ENCODE data around the gene MYO1G.

MYO1G gene

DNA sequence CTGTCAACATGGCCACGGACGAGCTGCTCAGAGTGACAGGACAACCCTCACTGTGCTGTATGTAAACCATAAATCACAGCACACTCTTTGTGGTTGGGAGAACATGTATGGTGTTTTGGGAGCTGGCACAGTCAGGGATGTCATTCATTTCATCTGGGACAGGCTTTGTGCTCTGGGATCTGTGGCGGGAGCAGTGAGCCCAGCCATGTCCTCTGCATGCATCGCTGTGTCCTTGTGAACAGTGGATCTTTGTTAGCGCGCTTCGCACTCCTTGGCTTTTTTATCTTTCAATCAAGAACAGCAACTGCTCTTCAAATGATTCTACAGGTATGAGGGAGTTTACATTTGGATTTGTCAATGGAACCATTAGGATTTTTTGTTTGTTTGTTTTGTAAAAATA is 28.3 kb upstream of the MYO1G start:
- TF ChIP-seq GATA3 (IDR thresholded peaks at IDR 0.05; ENCODE audit: low read depth, low read length) (no peak), GATA2 (IDR thresholded peaks at IDR 0.05; ENCODE audit: low read depth, low read length) (no peak)

DNA sequence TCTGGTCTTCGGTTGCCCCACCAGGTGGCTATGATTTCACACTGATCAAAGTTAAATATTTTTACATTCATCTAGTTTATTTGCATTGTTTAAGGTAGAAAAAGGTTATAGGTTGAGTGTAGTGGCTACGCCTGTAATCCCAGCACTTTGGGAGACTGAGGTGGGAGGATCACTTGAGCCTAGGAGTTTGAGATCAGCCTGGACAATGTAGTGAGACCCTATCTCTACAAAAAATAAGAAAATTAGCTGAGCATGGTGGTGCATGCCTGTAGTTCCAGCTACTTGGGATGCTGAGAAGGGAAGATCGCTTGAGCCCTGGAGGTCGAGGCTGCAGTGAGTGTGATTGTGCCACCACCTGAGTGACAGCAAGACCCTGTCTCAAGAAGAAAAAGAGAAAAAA is 25.0 kb upstream of the MYO1G start:
- no peak for TF ChIP-seq GATA2 (IDR thresholded peaks at IDR 0.05; ENCODE audit: low read depth, low read length)
- TF ChIP-seq GATA3 (IDR thresholded peaks at IDR 0.05; ENCODE audit: low read depth, low read length) = no peak

DNA sequence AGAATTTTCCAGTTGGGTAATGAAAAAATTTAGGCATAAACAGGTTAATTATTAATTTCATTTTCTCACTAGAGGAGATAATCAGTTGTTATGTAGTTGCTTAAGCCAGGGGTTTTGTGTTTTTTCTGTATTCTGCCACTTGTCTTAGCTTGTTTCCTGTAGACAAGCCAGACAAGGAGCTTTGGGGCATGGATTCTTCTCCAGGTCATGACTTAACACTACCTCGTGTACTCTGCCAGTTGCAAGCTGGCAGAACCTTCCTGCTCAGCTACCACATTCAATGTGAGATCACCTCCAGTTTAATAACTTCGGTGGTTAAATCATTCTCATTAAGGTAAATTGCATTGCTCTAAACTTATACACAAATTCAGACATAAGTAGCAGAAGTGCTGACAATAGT is 23.0 kb upstream of the MYO1G start:
- no peak for TF ChIP-seq GATA3 (IDR thresholded peaks at IDR 0.05; ENCODE audit: low read depth, low read length)
- TF ChIP-seq GATA2 (IDR thresholded peaks at IDR 0.05; ENCODE audit: low read depth, low read length) = no peak

DNA sequence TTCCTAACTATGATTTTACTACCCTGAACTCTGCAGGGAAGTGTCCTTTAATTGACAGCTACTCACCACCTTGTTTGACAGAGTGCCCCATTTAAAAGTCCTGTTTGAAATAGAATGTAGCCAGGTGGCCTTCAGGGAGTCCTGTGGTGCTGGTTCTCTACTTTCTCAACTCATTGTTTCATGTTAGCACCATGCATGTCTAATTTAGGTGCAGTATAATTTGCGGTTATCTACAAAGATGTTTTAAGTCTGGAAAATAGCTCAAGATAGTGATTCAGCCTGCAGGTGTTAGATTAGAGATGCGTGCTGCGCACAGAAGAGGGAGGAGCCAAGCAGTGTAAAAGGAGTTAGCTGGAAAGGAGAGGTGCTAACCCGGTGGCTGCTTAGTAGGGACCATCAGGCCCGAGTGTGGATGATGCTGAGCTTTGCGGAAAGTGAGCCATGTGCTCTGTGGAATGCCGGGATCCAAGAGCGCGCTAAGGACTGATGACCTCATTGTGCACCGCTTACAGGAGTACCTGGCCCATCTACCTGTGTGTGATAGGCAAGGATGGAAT is 22.4 kb upstream of the MYO1G start:
- TF ChIP-seq GATA3 (IDR thresholded peaks at IDR 0.05; ENCODE audit: low read depth, low read length) = no peak
- TF ChIP-seq GATA2 (IDR thresholded peaks at IDR 0.05; ENCODE audit: low read depth, low read length) = no peak

DNA sequence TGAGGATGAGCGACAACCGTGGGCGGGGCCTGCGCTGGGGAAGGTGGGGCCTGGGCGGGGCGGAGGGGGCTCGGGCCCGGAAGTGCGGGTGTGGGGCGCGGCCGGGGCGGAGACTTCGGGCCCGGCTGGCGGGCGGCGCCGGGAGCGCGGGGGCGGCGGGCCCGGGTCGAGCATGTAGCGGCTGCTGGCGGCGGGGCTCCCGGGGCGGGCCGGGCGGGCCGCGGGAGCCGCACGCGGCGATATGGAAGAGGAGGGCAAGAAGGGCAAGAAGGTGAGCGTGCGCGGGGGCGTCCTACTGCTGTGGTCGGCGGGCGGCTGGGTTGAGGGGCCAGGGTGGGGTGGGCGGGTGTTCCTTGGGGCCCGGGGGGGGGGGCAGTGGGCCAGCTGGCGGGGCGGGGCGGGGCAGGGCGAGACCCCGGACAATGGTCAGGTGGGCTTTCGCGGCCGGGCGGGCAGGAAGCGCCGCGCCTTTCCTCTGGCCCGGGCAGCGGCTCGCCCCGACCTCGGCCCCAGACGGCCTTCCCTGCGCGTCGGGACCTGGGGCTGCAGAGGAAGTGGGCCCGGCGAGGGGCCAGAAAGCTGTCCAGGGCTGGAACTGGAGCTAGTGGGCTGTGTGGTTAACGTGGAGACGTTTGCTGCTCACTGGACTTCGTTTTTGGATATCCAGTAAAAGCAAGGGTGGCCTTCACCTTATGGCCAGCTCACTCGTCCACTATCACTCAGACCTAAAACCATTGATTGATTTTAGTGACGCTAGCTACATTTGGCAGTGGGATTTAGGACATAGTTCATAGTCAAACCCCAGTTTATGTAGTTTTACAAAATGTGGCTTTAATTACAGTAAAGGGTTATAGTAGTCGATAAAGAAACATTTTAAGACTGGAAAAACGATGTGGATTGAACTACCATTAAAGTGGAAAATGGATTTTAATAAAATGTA is 21.5 kb upstream of the MYO1G start, which contains the start of gene CCM2:
Gene CCM2 (plus strand): TSS at position 109 of the 940 bp plus-strand sequence. CDS start 133 bp downstream, at position 242.
- no peak for TF ChIP-seq GATA3 (IDR thresholded peaks at IDR 0.05; ENCODE audit: low read depth, low read length)
- TF ChIP-seq GATA2 (IDR thresholded peaks at IDR 0.05; ENCODE audit: low read depth, low read length) = no peak

DNA sequence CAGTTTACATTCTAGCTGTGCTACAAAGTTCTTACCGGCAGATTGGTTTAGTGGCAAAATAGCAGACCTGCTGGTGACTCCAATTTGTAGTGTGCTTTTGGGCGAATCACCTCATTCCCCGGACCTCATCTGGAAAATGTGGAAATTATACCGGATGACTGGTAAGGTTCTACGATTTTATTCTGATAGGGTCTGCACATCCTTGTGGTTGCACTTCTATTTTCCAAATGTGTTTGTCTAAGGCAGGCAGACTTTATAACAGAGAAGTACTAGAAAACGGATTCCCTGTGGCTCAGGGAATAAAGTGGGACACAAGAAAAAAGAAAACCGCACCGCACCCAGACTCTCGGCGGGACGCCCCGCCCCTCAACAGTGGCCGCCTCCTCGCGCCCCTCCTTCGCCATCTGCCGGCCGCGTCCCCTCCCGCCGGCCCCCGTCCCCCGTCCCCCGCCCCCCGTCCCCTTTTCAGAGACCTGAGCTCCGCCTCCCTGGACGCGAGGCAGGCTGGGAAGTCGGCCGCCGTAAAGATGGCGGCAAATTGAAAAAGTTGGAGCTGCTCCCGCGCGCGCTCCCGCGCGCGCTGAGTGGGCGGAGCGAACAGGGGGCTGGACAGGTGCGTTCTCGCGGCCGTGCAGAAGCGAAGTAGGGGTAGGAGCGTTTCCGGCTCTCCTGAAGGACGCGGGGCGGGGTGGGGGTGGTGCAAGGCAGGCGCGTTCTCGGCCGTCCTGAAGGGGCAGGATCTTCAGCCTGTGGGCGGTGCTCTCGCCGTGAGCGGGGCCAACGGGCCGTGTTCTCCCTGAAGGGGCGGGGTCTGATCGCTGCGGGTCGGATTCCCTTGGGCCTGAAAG is 20.7 kb upstream of the MYO1G start:
- TF ChIP-seq GATA3 (IDR thresholded peaks at IDR 0.05; ENCODE audit: low read depth, low read length) = no peak
- TF ChIP-seq GATA2 (IDR thresholded peaks at IDR 0.05; ENCODE audit: low read depth, low read length) = no peak

DNA sequence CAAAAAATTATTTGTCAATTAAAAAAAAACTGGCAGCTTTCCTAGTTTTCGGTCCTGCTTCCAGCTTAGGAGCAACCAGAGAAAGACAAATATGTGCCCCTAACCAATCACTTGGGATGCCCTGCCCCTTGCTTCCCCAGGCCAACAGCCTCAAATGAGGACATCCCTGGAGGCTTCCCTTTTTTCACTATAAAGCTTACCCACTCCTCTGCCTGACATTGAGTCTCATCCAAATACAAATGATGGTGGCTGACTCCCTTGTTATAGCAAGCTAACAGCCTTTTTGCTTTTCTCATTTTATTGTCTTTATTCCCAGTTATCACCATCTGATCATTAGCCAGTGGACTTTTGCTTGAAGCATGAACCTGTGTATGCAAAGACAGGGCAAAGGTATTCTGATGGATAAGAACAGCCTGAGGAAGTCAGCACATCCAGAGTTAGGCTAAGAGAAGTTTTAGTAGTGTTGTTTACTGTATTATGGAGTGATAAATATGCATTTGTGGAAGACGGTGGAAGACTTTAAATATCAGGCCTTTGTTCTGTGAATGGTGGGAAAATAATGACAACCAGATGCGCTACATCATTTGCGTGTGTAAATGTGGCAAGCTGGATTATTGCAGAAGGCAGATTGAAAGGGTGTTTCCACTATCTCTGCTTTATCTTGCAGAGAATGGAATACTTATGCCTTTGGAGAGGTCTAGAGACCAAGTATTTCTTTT is 19.5 kb upstream of the MYO1G start:
- no peak; the same call in 1 of the 2 replicates for TF ChIP-seq GATA2 (IDR thresholded peaks at IDR 0.05; ENCODE audit: low read depth, low read length)

DNA sequence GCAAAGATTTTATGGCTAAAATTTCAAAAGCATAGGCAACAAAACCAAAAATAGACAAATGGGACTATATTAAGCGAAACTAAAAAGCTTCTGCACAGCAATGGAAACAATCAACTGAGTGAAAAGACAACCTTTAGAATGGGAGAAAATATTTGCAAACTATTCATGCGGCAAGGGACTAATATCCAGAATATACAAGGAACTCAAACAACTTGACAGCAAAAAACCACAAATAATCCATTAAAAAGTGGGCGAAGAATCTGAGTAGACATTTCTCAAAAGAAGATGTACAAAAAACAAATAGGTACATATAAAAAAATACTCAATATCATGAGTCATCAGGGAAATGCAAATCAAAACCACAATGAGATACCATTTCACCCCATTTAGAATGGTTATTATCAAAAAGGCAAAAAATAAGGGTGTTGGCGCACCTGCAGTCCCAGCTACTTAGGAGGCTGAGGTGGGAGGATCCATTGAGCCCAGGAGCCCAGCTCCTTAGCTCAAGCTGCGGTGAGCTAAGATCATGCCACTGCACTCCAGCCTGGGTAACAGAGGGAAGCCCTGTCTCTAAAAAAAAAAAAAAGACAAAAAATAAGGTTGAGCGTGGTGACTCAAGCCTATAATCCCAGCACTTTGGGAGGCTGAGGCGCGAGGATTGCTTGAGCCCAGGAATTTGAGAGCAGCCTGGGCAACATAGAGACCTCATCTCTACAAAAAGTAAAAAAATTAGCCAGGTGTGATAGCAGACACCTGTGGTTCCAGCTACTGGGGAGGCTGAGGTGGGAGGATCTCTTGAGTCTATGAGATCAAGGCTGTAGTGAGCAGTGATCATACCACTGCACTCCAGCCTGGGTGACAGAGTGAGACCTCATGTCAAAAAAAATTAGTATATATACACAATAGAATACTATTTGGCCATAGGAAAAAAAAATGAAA is 17.0 kb upstream of the MYO1G start:
- TF ChIP-seq GATA2 (IDR thresholded peaks at IDR 0.05; ENCODE audit: low read depth, low read length) (no peak), GATA3 (IDR thresholded peaks at IDR 0.05; ENCODE audit: low read depth, low read length) (no peak)

DNA sequence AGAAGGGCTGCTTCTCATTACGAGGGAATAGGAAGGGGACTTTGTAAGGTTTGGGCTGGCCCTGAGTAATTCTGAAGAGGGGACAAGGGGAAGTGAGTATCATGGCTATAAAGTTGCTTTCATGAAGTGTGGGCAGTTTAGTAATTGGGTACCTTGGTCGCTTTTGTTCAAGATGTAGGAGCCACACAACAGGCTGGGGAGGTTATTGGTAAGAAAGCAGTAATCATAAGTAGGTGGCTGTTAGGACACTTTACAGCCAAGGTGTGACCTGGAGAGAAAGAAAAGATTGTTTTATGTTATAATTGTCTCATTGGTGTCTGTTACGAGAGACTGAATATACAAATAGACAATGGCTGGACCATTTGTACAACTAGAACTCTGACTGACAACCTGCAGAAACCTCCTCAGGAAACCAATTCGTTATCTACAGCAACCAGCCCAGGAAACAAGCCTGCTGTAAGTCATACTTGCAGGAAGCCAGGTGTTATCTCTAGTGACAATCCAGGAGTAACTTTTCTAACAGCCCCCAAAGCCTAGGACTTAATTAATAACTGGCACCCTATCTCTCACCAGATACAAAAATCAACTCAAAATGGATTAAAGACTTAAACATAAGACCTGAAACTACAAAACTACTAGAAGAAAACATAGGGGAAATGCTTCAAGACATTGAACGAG is 16.2 kb upstream of the MYO1G start:
- TF ChIP-seq GATA3 (IDR thresholded peaks at IDR 0.05; ENCODE audit: low read depth, low read length) (no peak), GATA2 (IDR thresholded peaks at IDR 0.05; ENCODE audit: low read depth, low read length) (no peak)

DNA sequence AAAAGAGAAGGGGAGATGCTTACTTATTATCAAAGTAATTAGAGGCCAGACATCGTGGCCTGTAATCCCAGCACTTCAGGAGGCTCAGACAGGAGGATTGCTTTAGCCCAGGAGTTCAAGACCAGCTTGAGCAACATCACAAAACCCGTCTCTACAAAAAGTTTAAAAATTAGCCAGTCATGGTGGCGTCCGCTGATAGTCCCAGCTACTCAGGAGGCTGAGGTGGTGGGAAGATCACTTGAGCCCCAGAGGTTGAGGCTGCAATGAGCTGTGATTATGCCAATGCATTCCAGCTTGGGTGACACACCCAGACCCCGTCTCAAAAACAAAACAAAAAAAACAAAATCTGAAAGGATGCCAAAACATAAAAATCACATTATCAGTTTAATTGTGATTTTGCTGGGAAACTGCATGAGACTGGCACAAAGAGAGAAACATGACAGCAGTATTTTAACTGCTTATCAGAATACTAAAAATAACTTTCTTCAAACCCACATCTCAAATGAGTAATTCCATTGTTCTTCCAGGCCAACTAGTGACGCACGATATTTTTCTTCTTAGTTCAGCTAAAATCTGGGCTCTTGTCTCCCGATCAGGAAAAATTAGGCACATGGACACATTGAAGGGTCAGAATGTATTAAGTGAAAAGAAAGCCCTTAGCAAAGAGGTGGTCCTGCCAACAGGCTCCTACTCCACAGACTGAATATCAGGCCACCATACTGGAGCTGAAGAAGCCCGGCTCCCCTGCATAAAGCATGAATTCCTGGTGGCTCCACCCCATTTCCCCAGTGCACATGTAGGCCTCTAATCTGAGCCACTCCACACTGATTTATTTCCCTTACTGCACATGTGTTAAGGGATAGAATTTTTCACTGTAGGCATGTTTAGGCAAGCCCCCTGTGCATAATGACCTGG is 11.6 kb upstream of the MYO1G start:
- TF ChIP-seq GATA3 (IDR thresholded peaks at IDR 0.05; ENCODE audit: low read depth, low read length) (no peak), GATA2 (IDR thresholded peaks at IDR 0.05; ENCODE audit: low read depth, low read length) (no peak)

DNA sequence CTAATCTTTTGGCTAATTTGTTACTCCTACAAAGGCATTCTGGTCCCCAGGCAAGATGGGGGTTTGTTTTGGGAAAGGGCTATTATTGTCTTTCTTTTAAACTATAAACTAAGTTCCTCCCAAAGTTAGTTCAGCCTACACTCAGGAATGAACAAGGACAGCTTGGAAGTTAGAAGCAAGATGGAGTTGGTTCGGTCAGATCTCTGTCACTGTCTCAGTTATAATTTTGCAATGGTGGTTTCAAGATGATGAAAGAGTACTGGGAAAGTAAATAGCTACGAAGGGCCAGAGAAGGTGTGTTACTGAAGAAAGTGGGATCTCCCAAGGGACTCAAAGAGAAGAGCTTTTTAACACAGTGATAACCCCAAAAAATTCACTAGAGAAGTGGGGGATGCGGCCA is 10.3 kb upstream of the MYO1G start:
- TF ChIP-seq GATA2 (IDR thresholded peaks at IDR 0.05; ENCODE audit: low read depth, low read length) (no peak), GATA3 (IDR thresholded peaks at IDR 0.05; ENCODE audit: low read depth, low read length) (no peak)

Data from SH-SY5Y (cell line).